T-cell (primary cell): ENCODE measurements around the gene MALL. TPM values are rescaled to one million over a fixed set of nuclear protein-coding genes. Genes with fewer than 3 reads are reported as not detected.
"Not testable (repeated sequence)": the region's sequence is repeated elsewhere in the genome, so short reads cannot be mapped to it uniquely, and the experiment has no call there.

Experiments used
- ATAC-seq, 4 experiments: fragments of 200-7000 bp in 3 of 4; fragments of 150-1000 bp in 1 of 4; cut with Tn5 transposase; replicated peaks in 1 of 4; 1 replicate in 3 of 4; 2 replicates in 1 of 4; pipeline ENCODE4 v1.10.0; 2021; ENCODE audit warnings: moderate library complexity in 3 of 4, mild to moderate bottlenecking in 2 of 4, moderate number of reproducible peaks in 1 of 4
- CTCF ChIA-PET, 2 donors: fragments of 300-600 bp; sonication (Branson Sonifier 250); formaldehyde crosslinking; loops; one replicate each; lab custom pipeline; 2022; ENCODE audit warnings: antibody characterized with exemption in 2 of 2; lab: Charles Lee
- POLR2A ChIA-PET, 2 donors: fragments of 300-600 bp; sonication (Branson Sonifier 250); formaldehyde crosslinking; loops; one replicate each; lab custom pipeline; 2022; ENCODE audit warnings: antibody characterized with exemption in 2 of 2; lab: Charles Lee
- DNase-seq, 35 experiments: peaks; one replicate each; pipeline versions ENCODE4 v3.0.0 to v3.0.0-alpha.2; 2013 to 2023
- H3K27ac ChIP-seq: one replicate; pipeline ENCODE4 v1.5.1; 2013; ENCODE audit warnings: low read length
- H3K27me3 ChIP-seq, 2 experiments: replicated peaks in 1 of 2; 1 replicate in 1 of 2; 2 replicates in 1 of 2; pipeline versions ENCODE4 v1.6.1 to v1.7.0; 2013; ENCODE audit warnings: low read length in 1 of 2, mixed read lengths in 1 of 2; ENCODE audit not compliant: control insufficient read depth in 2 of 2, insufficient read depth in 2 of 2; ENCODE audit errors: extremely low read depth in 1 of 2
- H3K36me3 ChIP-seq, 2 donors: 1 replicate in 1 of 2; 2 replicates in 1 of 2; pipeline versions ENCODE4 v1.6.1 to v1.7.0; 2013; ENCODE audit warnings: low read length in 1 of 2; ENCODE audit not compliant: control insufficient read depth in 2 of 2, insufficient read depth in 1 of 2; ENCODE audit errors: extremely low read depth in 1 of 2
- H3K4me1 ChIP-seq, 2 experiments: 1 replicate in 1 of 2; 2 replicates in 1 of 2; pipeline versions ENCODE4 v1.6.1 to v1.7.0; 2013; ENCODE audit warnings: low read length in 2 of 2, mixed read lengths in 1 of 2; ENCODE audit not compliant: insufficient read depth in 2 of 2, control insufficient read depth in 1 of 2; ENCODE audit errors: extremely low read depth in 1 of 2
- H3K4me3 ChIP-seq, 2 donors: 1 replicate in 1 of 2; 2 replicates in 1 of 2; pipeline versions ENCODE4 v1.5.1 to v1.7.0; 2013; ENCODE audit warnings: mild to moderate bottlenecking in 2 of 2, low read length in 1 of 2, moderate library complexity in 1 of 2; ENCODE audit not compliant: control insufficient read depth in 1 of 2; ENCODE audit errors: extremely low read depth in 1 of 2
- H3K9me3 ChIP-seq: 2 replicates; pipeline ENCODE4 v1.7.0; 2013
- H3K27ac Mint-ChIP-seq, 2 donors: one replicate each; pipeline ENCODE4 v1.8.0; 2020 to 2021; ENCODE audit warnings: mild to moderate bottlenecking in 2 of 2, mixed read lengths in 2 of 2
- H3K27me3 Mint-ChIP-seq, 2 donors: one replicate each; pipeline ENCODE4 v1.8.0; 2021 to 2022; ENCODE audit warnings: mixed read lengths in 2 of 2
- H3K36me3 Mint-ChIP-seq: one replicate; pipeline ENCODE4 v1.8.0; 2021; ENCODE audit warnings: mixed read lengths
- H3K4me1 Mint-ChIP-seq, 3 donors: one replicate each; pipeline ENCODE4 v1.8.0; 2020 to 2022; ENCODE audit warnings: mixed read lengths in 3 of 3, mild to moderate bottlenecking in 1 of 3
- H3K4me3 Mint-ChIP-seq, 3 donors: one replicate each; pipeline ENCODE4 v1.8.0; 2020 to 2022; ENCODE audit warnings: mild to moderate bottlenecking in 3 of 3, mixed read lengths in 3 of 3, moderate library complexity in 3 of 3
- H3K9me3 Mint-ChIP-seq, 3 donors: one replicate each; pipeline ENCODE4 v1.8.0; 2020 to 2022; ENCODE audit warnings: mixed read lengths in 3 of 3
- WGBS: methylation state at CpG from one replicate; pipeline ENCODE4 v1.1.5; 2013; ENCODE audit warnings: missing lambda C conversion rate; ENCODE audit not compliant: insufficient coverage; 5-methylcytosine and 5-hydroxymethylcytosine counted together
- total RNA-seq, 35 experiments: library from RNA in 6 of 35; stranded (reverse) in 6 of 35; fragments of 120-200 nt in 1 of 35; gene quantifications; one replicate each; pipeline versions ENCODE4 v1.2.1 to v1.2.4 and lab custom pipeline; 2013 to 2026

MALL gene
- total RNA-seq, 5 donors from 2014 or later (not counting 1 experiment from before 2014, with no cell fraction given), result 0.39 to 0.57 (median 0.53) TPM; not detected in 2

GRCh38 chr2:110048255-110049197 lies 67.1 kb downstream of the MALL start:
- H3K9me3 ChIP-seq, H3K27ac ChIP-seq, POLR2A ChIA-PET, CTCF ChIA-PET, H3K27me3 ChIP-seq, H3K36me3 ChIP-seq, H3K4me1 ChIP-seq, H3K27me3 Mint-ChIP-seq, H3K4me3 Mint-ChIP-seq, H3K27ac Mint-ChIP-seq, H3K4me1 Mint-ChIP-seq, H3K36me3 Mint-ChIP-seq, H3K9me3 Mint-ChIP-seq, H3K4me3 ChIP-seq: not testable (repeated sequence)
- ATAC-seq (peak in 2 of 4 experiments; percentile 9 to 14), DNase-seq (peak in 1 of 35 experiments; percentile 25)
- WGBS, result 80% methylated on average over 1 of the region's 16 CpGs

GRCh38 chr2:110047225-110047624 lies 68.4 kb downstream of the MALL start:
- H3K9me3 Mint-ChIP-seq, ATAC-seq, H3K27ac ChIP-seq, H3K4me1 Mint-ChIP-seq, H3K36me3 ChIP-seq, H3K9me3 ChIP-seq, H3K4me1 ChIP-seq, H3K27me3 Mint-ChIP-seq, H3K4me3 Mint-ChIP-seq, CTCF ChIA-PET, DNase-seq, H3K27me3 ChIP-seq, POLR2A ChIA-PET, H3K36me3 Mint-ChIP-seq, H3K27ac Mint-ChIP-seq, H3K4me3 ChIP-seq: not testable (repeated sequence)
- no CpG with 5 or more reads among the region's 4 CpGs for WGBS

GRCh38 chr2:110041941-110042660 lies 73.5 kb downstream of the MALL start:
- H3K9me3 ChIP-seq, H3K4me3 ChIP-seq, H3K27me3 Mint-ChIP-seq, H3K36me3 ChIP-seq, ATAC-seq, POLR2A ChIA-PET, CTCF ChIA-PET, H3K4me1 Mint-ChIP-seq, H3K36me3 Mint-ChIP-seq, DNase-seq, H3K27ac ChIP-seq, H3K27ac Mint-ChIP-seq, H3K27me3 ChIP-seq, H3K4me1 ChIP-seq, H3K9me3 Mint-ChIP-seq, H3K4me3 Mint-ChIP-seq: not testable (repeated sequence)
- WGBS, result no CpG with 5 or more reads among the region's 10 CpGs

- H3K4me1 Mint-ChIP-seq, H3K27me3 ChIP-seq, H3K4me1 ChIP-seq, H3K36me3 ChIP-seq, CTCF ChIA-PET, ATAC-seq, H3K27me3 Mint-ChIP-seq, DNase-seq, POLR2A ChIA-PET, H3K4me3 ChIP-seq, H3K27ac Mint-ChIP-seq, H3K27ac ChIP-seq, H3K9me3 ChIP-seq, H3K36me3 Mint-ChIP-seq, H3K4me3 Mint-ChIP-seq, H3K9me3 Mint-ChIP-seq: not testable (repeated sequence)
- no CpG with 5 or more reads among the region's 9 CpGs for WGBS
These were observed 78.3 kb downstream of the MALL start for GRCh38 chr2:110037336-110037735.

- H3K36me3 Mint-ChIP-seq, H3K27me3 ChIP-seq, DNase-seq, H3K4me3 Mint-ChIP-seq, ATAC-seq, POLR2A ChIA-PET, H3K4me1 ChIP-seq, H3K27me3 Mint-ChIP-seq, H3K27ac ChIP-seq, H3K4me1 Mint-ChIP-seq, H3K4me3 ChIP-seq, CTCF ChIA-PET, H3K27ac Mint-ChIP-seq, H3K9me3 Mint-ChIP-seq, H3K9me3 ChIP-seq, H3K36me3 ChIP-seq: not testable (repeated sequence)
- no CpG with 5 or more reads among the region's 6 CpGs for WGBS
These were observed 80.2 kb downstream of the MALL start for GRCh38 chr2:110035384-110035783.

- CTCF ChIA-PET, H3K36me3 ChIP-seq, POLR2A ChIA-PET, H3K27ac ChIP-seq, H3K27me3 Mint-ChIP-seq, ATAC-seq, H3K4me3 ChIP-seq, DNase-seq, H3K9me3 Mint-ChIP-seq, H3K27ac Mint-ChIP-seq, H3K9me3 ChIP-seq, H3K27me3 ChIP-seq, H3K4me1 Mint-ChIP-seq, H3K36me3 Mint-ChIP-seq, H3K4me1 ChIP-seq, H3K4me3 Mint-ChIP-seq: not testable (repeated sequence)
- WGBS, result 100% methylated on average over 1 of the region's 10 CpGs
These were observed 80.7 kb downstream of the MALL start for GRCh38 chr2:110034935-110035334.
